NCI-H1436 (cell line): ENCODE results near the gene COQ10A.
A peak's percentile ranks its signal among the peaks of the same experiment; 100 is the strongest.

Experiments
- DNase-seq: peaks from one replicate; lab custom pipeline; 2025; lab: John Stamatoyannopoulos, UW

Gene COQ10A

GRCh38 chr12:56266693-56267442 lies at the start of gene COQ10A:
Gene COQ10A, plus strand, starts transcription at chr12:56266942. Its CDS starts 177 bp downstream, at chr12:56267119.
- peak; percentile 88 for DNase-seq

- no peak for DNase-seq
Observed at GRCh38 chr12:56219840-56220239, 46.9 kb upstream of the COQ10A start.

DNA sequence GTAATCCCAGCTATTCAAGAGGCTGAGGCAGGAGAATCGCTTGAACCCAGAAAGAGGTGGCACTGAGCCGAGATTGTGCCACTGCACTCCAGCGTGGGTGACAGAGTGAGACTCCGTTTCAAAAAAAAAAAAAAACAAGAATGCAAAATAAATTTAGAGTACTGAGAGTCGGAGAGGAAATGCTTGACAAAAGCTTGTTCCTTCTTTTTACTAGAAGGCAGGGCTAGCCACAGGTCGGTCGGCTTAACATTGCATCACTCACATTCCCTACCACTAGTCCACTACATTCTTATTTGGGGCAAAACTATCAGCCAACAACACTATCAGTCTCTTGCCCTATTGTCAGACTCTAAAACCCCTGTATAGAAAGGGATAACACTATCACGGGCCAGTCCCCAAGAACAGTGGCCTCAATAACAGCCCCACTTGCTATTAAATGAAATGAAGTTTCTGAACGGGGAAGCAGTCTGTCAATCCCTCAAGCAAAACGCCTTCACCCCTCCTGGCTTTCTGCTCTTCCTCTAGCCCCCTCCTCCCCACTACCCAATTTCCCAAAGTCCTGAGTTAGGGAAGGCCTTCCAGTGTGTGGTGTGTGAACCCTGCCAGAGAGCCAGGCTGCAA lies 46.0 kb upstream of the COQ10A start:
- no peak for DNase-seq

DNA sequence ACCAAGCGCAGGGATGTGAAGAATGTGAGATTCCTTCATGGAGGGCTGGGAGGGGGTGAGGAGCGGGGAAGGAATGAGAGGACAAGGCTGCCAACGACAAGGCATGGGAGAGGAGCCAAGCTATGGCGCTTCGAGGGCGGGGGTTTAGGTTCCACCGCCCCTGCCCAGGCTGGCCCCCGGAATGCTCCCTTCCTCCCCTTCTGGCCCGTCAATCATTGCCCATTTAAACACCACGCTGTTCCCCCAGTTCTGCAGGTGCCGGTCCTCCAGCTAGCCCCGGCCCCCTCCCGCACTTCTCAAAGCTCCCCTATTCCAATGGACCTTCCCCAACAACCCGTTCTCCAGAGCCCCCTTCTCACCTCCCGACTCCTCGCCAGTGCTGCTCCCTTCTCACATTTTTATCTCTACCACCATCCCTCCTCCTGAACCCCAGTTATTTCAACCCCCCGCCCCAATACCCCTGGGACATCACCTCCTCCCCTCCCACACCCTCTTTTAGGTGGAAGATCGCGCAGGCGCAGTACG lies 45.4 kb upstream of the COQ10A start:
- DNase-seq, result no peak

GRCh38 chr12:56221757-56222530 lies 44.8 kb upstream of the COQ10A start, which contains the start of gene RNF41:
Gene RNF41, minus strand, starts transcription at chr12:56221922. Its CDS starts 7,875 bp downstream, at chr12:56214047.
- peak; percentile 93 for DNase-seq

GRCh38 chr12:56222531-56222895 lies 44.2 kb upstream of the COQ10A start:
- no peak for DNase-seq

DNA sequence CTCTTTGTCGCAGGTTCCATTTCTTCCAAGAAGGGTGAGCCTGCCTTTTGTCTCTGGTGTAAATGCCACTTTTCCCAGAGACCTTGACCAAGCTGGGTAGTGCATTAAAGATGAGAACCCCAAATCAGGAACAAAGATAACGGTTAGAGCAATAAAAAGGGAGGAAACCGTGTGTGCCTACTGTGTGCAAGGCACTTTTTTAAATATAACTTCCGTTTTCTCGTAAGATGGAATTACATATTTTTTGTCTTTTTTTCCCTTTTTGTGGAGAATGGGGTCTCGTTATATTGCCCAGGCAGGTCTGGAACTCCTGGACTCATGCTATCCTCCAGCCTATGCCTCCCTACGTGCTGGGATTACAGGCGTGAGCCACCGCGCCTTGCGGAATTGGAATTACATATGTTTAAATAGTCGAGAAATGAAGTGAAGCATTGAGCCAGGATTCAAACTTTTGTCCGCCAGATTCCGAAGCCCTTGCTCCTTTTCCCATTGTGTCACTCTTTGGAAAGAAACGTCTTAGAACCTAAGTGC lies 43.1 kb upstream of the COQ10A start:
- DNase-seq, result no peak

- peak; percentile 97 for DNase-seq
Observed at GRCh38 chr12:56224102-56224701, 42.5 kb upstream of the COQ10A start, which contains the start of gene NABP2. Gene NABP2, plus strand, starts transcription at chr12:56224342. Its CDS starts 515 bp downstream, at chr12:56224857.

DNA sequence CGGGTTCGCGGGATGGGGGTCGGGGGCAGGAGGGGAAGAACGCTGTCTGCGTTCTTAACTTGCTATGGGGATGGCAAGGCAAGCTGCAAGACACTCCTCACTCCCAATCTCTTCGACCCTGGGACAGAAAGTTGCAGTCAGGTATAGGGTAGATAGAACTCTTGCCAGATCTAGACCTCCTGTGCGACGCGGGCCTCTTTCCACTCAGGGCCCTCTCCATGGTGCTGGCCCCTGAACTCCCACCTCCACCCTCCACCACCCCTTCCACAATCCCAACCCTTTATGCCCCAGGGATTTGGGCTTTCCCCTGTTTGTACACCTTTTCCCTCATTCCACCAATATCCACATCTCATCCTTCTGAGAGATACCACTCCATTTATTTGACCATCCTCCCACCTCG lies 41.8 kb upstream of the COQ10A start:
- DNase-seq, result no peak

- no peak for DNase-seq
Observed at GRCh38 chr12:56229082-56229481, 37.7 kb upstream of the COQ10A start.

GRCh38 chr12:56229916-56230431 lies 36.8 kb upstream of the COQ10A start, which contains the start of gene SLC39A5:
Gene SLC39A5, plus strand, starts transcription at chr12:56230051. Its CDS starts 1,224 bp downstream, at chr12:56231275.
- no peak for DNase-seq

DNA sequence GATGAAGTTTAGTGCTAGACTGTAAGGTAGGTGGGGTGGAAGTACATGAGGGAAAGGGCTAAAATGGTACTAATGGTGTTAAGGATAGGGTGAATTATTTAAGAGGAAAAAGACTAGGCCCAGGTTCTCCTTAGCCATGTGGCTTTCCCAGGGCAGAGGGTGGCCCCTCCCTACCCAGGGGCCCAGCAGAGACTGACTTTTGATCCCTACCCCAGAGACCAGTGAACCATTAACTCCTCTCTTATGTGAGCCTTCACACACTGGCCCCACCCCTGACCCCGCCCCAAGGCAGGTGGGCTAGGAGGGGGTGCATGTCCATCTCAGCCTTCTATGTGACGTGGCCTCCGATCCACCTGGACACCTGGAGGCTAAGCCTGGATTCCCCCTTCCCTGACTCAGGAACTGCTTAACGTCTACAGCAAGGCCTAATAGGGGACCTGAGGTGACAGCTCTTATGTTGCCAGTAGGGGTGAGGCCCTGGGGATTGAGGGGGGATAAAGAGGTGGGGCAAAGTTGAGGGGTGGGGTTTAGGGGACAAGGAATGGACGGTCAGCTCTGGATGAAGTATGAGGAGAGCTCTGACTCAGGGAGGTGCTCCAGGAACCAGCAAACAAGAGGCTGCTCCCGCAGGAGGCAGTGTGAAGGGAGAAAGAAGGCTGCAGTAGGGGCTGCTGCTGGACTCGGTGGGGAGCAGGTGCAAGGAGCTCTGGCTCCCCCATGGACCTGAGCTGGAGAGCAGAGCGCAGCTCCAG lies 36.1 kb upstream of the COQ10A start:
- no peak for DNase-seq

DNA sequence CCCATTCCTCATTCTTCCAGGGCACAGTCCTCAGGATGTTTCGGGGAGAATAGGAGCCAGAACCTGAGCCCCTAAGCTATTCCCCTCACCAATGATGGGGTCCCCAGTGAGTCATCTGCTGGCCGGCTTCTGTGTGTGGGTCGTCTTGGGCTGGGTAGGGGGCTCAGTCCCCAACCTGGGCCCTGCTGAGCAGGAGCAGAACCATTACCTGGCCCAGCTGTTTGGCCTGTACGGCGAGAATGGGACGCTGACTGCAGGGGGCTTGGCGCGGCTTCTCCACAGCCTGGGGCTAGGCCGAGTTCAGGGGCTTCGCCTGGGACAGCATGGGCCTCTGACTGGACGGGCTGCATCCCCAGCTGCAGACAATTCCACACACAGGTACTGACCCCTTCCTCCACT lies 35.6 kb upstream of the COQ10A start:
- DNase-seq, result no peak

- no peak for DNase-seq
Observed at GRCh38 chr12:56234746-56235436, 31.9 kb upstream of the COQ10A start.

DNA sequence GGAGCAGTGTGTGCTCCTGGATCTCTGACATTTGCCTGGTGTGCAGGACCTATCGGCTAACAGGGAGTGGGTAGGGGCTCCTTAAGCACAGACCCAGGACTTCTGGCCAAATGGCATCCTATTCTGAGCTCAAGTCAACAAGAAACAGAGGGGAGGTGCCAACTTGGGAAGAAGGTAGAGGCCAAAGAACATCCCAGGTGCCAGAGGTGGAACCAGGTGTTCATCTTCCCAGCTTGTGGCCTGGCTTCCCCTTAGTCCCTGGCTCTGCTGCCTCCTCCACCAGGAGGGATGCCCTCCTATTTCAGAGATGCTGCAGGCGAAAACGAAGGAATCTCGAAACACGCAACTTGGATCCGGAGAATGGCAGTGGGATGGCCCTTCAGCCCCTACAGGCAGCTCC lies 30.7 kb upstream of the COQ10A start:
- no peak for DNase-seq

GRCh38 chr12:56236985-56237384 lies 29.8 kb upstream of the COQ10A start:
- DNase-seq, result no peak

- no peak for DNase-seq
Observed at GRCh38 chr12:56237552-56237951, 29.2 kb upstream of the COQ10A start.

- DNase-seq, result no peak
Observed at GRCh38 chr12:56241424-56242303, 25.1 kb upstream of the COQ10A start.

DNA sequence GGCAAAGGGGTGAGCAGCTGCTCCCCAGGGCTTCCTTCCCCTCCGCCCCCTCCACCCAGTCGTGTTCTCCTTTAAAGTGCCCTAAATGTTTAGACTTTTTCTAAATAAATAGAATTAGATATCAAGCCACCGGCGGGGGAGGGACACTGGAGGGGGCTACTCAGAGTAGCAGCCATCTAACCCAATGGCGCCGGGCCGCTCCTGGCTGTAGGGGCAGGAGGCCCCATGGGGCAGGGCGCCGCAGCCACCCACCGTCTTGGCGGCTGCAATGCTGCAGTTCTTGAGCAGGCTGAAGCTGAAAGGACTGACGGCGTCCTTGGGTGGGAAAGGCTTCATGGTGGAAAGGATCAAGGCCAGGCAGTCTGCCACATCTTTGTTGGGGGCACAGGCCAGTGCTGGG lies 23.8 kb upstream of the COQ10A start:
- no peak for DNase-seq
